H1 (cell line): ENCODE results near the gene ELOF1. TPM values are rescaled to one million over a fixed set of nuclear protein-coding genes. Genes with fewer than 3 reads are reported as not detected.

Experiments
- CTCF ChIA-PET: fragments of 300-600 bp; sonication (Branson Sonifier 250); formaldehyde crosslinking; loops from one replicate; lab custom pipeline; 2021; ENCODE audit not compliant: partially characterized antibody; lab: Charles Lee
- POLR2A ChIA-PET: fragments of 300-600 bp; sonication (Branson Sonifier 250); formaldehyde crosslinking; loops from one replicate; lab custom pipeline; 2021; ENCODE audit warnings: inconsistent platforms; ENCODE audit not compliant: partially characterized antibody; lab: Charles Lee
- DNase-seq, 2 experiments: peaks; one replicate each; pipeline versions ENCODE4 v3.0.0 to v3.0.0-alpha.2; 2010 to 2022; ENCODE audit warnings: low spot score in 2 of 2, low read depth in 1 of 2, mixed read lengths in 1 of 2
- FAIRE-seq: peaks from 2 replicates; lab custom pipeline; 2011; peaks lifted over from hg19 to GRCh38; lab: Jason Lieb, UNC
- H2AFZ ChIP-seq: 2 replicates; pipeline ENCODE4 v1.8.1; 2012; ENCODE audit warnings: low read length, inconsistent platforms
- H2AK5ac ChIP-seq: 2 replicates; pipeline ENCODE4 v1.6.1; 2013; ENCODE audit warnings: low read depth, low read length
- H2BK120ac ChIP-seq: replicated peaks from 2 replicates; pipeline ENCODE3; 2013; ENCODE audit warnings: low read depth, low read length, inconsistent platforms
- H2BK12ac ChIP-seq: 2 replicates; pipeline ENCODE4 v1.6.1; 2013; ENCODE audit warnings: low read depth, low read length
- H2BK15ac ChIP-seq: 2 replicates; pipeline ENCODE4 v1.6.1; 2013; ENCODE audit warnings: low read length
- H2BK20ac ChIP-seq: 2 replicates; pipeline ENCODE4 v1.6.1; 2013; ENCODE audit warnings: low read length
- H2BK5ac ChIP-seq: 2 replicates; pipeline ENCODE4 v1.6.1; 2013; ENCODE audit warnings: low read depth, low read length
- H3K14ac ChIP-seq: 2 replicates; pipeline ENCODE4 v1.6.1; 2013; ENCODE audit warnings: inconsistent platforms; ENCODE audit not compliant: insufficient read length
- H3K18ac ChIP-seq: 2 replicates; pipeline ENCODE4 v1.6.1; 2013; ENCODE audit warnings: low read length; ENCODE audit errors: extremely low read depth
- H3K23ac ChIP-seq: 2 replicates; pipeline ENCODE4 v1.6.1; 2013; ENCODE audit warnings: inconsistent platforms; ENCODE audit not compliant: insufficient read length
- H3K23me2 ChIP-seq: 2 replicates; pipeline ENCODE4 v1.6.1; 2013; ENCODE audit warnings: low read depth, low read length
- H3K27ac ChIP-seq: 2 replicates; pipeline ENCODE4 v1.6.1; 2011; ENCODE audit warnings: low read depth, low read length, inconsistent platforms
- H3K27me3 ChIP-seq, 4 experiments: replicated peaks in 1 of 4; 1 replicate in 1 of 4; 2 replicates in 3 of 4; pipeline versions ENCODE4 v1.6.1 to v1.8.1; 2011 to 2013; ENCODE audit warnings: low read length in 3 of 4, mild to moderate bottlenecking in 3 of 4, inconsistent platforms in 2 of 4, mixed read lengths in 2 of 4, moderate library complexity in 1 of 4; ENCODE audit not compliant: control insufficient read depth in 3 of 4, insufficient read depth in 3 of 4; ENCODE audit errors: extremely low read depth in 1 of 4
- H3K36me3 ChIP-seq, 4 experiments: 2 replicates each; pipeline versions ENCODE4 v1.6.1 to v1.8.1; 2011 to 2013; ENCODE audit warnings: mild to moderate bottlenecking in 4 of 4, low read length in 3 of 4, moderate library complexity in 2 of 4, control low read depth in 1 of 4, inconsistent platforms in 1 of 4; ENCODE audit not compliant: insufficient read depth in 4 of 4, control insufficient read depth in 2 of 4
- H3K4ac ChIP-seq: replicated peaks from 2 replicates; pipeline ENCODE3; 2013; ENCODE audit warnings: low read length, low read depth, mixed read lengths, inconsistent platforms; ENCODE audit not compliant: insufficient read length
- H3K4me1 ChIP-seq, 4 experiments: replicated peaks in 1 of 4; 1 replicate in 1 of 4; 2 replicates in 3 of 4; pipeline versions ENCODE4 v1.6.1 to v1.8.1; 2011 to 2013; ENCODE audit warnings: low read length in 3 of 4, inconsistent platforms in 2 of 4, mixed read lengths in 1 of 4; ENCODE audit not compliant: insufficient read depth in 4 of 4, control insufficient read depth in 3 of 4
- H3K4me2 ChIP-seq, 2 experiments: 2 replicates each; pipeline versions ENCODE4 v1.6.1 to v1.8.1; 2011 to 2013; ENCODE audit warnings: low read depth in 2 of 2, low read length in 2 of 2, control low read depth in 1 of 2, inconsistent platforms in 1 of 2, mild to moderate bottlenecking in 1 of 2; ENCODE audit not compliant: insufficient read depth in 1 of 2
- H3K4me3 ChIP-seq, 4 experiments: fragments of 200-600, 300-600 bp in 1 of 4; sonication (generic), shearing (Covaris generic), sonication (Bioruptor Twin) in 1 of 4; 2 replicates each; pipeline versions ENCODE4 v1.5.1 to v1.8.1; 2011 to 2016; ENCODE audit warnings: low read length in 4 of 4, low read depth in 3 of 4, control low read depth in 2 of 4, inconsistent platforms in 2 of 4, mild to moderate bottlenecking in 2 of 4, mixed read lengths in 1 of 4, moderate library complexity in 1 of 4; ENCODE audit not compliant: insufficient read depth in 2 of 4; ENCODE audit errors: extremely low read depth in 1 of 4
- H3K56ac ChIP-seq: replicated peaks from 2 replicates; pipeline ENCODE3; 2013; ENCODE audit warnings: low read depth, mild to moderate bottlenecking, mixed read lengths, low read length, inconsistent platforms; ENCODE audit not compliant: insufficient read length
- H3K79me1 ChIP-seq: 2 replicates; pipeline ENCODE4 v1.6.1; 2013; ENCODE audit warnings: low read depth, low read length, control low read depth
- H3K79me2 ChIP-seq, 2 experiments: 2 replicates each; pipeline versions ENCODE4 v1.6.1 to v1.8.1; 2012 to 2013; ENCODE audit warnings: low read length in 2 of 2, mild to moderate bottlenecking in 2 of 2, inconsistent platforms in 1 of 2; ENCODE audit not compliant: insufficient read depth in 2 of 2, control insufficient read depth in 1 of 2
- H3K9ac ChIP-seq, 4 experiments: replicated peaks in 1 of 4; 1 replicate in 1 of 4; 2 replicates in 3 of 4; pipeline versions ENCODE4 v1.6.1 to v1.8.1; 2011 to 2013; ENCODE audit warnings: low read depth in 3 of 4, low read length in 3 of 4, control low read depth in 2 of 4, mild to moderate bottlenecking in 2 of 4, moderate library complexity in 2 of 4, inconsistent platforms in 1 of 4; ENCODE audit errors: extremely low read depth in 1 of 4
- H3K9me3 ChIP-seq, 2 experiments: 2 replicates each; pipeline versions ENCODE4 v1.6.1 to v1.8.1; 2012 to 2013; ENCODE audit warnings: mild to moderate bottlenecking in 2 of 2, moderate library complexity in 2 of 2, control low read depth in 1 of 2, inconsistent platforms in 1 of 2, low read depth in 1 of 2, low read length in 1 of 2, mixed read lengths in 1 of 2; ENCODE audit not compliant: insufficient read depth in 2 of 2
- H4K20me1 ChIP-seq, 2 experiments: replicated peaks in 1 of 2; 2 replicates each; pipeline versions ENCODE3 to v1.8.1; 2011 to 2013; ENCODE audit warnings: inconsistent platforms in 2 of 2, low read length in 2 of 2, mild to moderate bottlenecking in 1 of 2; ENCODE audit not compliant: insufficient read depth in 2 of 2, control insufficient read depth in 1 of 2
- H4K5ac ChIP-seq: 2 replicates; pipeline ENCODE4 v1.6.1; 2013; ENCODE audit warnings: low read length, low read depth, mixed read lengths, inconsistent platforms; ENCODE audit not compliant: insufficient read length
- H4K8ac ChIP-seq: 2 replicates; pipeline ENCODE4 v1.8.0; 2013; ENCODE audit warnings: mild to moderate bottlenecking, moderate library complexity, low read length, inconsistent platforms; ENCODE audit not compliant: insufficient read depth; ENCODE audit errors: extremely low read depth
- H4K91ac ChIP-seq: replicated peaks from 2 replicates; pipeline ENCODE3; 2013; ENCODE audit warnings: low read length, mixed read lengths, inconsistent platforms; ENCODE audit not compliant: insufficient read length
- FOSL1 ChIP-seq: IDR thresholded peaks from 2 replicates; pipeline ENCODE4 v1.6.1; 2011; ENCODE audit warnings: mild to moderate bottlenecking, low read depth, low read length, moderate library complexity; ENCODE audit not compliant: insufficient read depth
- POLR2AphosphoS5 ChIP-seq: IDR thresholded peaks from 2 replicates; pipeline ENCODE4 v1.6.1; 2011; ENCODE audit warnings: low read depth, low read length
- WGBS, 2 experiments: shearing (Covaris generic) in 1 of 2; methylation state at CpG; one replicate each; pipeline versions ENCODE4 v1.1.6 to v1.1.7; 2013 to 2015; ENCODE audit warnings: low lambda C conversion rate in 2 of 2, mixed read lengths in 2 of 2, inconsistent platforms in 1 of 2, low coverage in 1 of 2, missing lambda C conversion rate in 1 of 2; ENCODE audit not compliant: insufficient replicate concordance in 2 of 2, insufficient coverage in 1 of 2, insufficient read length in 1 of 2; ENCODE audit errors: extremely low coverage in 1 of 2, missing lambda C conversion rate in 1 of 2; 5-methylcytosine and 5-hydroxymethylcytosine counted together
- polyA plus RNA-seq, 7 experiments: library from polyadenylated mRNA; depleted of rRNA in 3 of 7; stranded (reverse) in 5 of 7; unstranded in 2 of 7; fragments of >200 nt in 5 of 7; fragments of 200-250 nt in 2 of 7; gene quantifications; 1 replicate in 5 of 7; 2 replicates in 1 of 7; 4 replicates in 1 of 7; pipeline versions ENCODE4 v1.2.1 to v1.2.3, GENCODE V29; 2011 to 2013; ENCODE audit warnings: missing spikeins in 2 of 7, mixed read lengths in 2 of 7
- total RNA-seq: library from RNA; stranded (reverse); fragmentation: NEBNext Ultra II Directional; extraction: Animal tissue kit (Norgen Biotek cat#: 25700); gene quantifications from 2 replicates; pipeline ENCODE4 v1.2.1, GENCODE V29; 2021

Gene ELOF1
- total and polyA plus RNA-seq, 2 of the 8 experiments (the other 6 are each of a cell fraction or from before 2014, with no cell fraction given): 84.2 to 101 TPM

DNA sequence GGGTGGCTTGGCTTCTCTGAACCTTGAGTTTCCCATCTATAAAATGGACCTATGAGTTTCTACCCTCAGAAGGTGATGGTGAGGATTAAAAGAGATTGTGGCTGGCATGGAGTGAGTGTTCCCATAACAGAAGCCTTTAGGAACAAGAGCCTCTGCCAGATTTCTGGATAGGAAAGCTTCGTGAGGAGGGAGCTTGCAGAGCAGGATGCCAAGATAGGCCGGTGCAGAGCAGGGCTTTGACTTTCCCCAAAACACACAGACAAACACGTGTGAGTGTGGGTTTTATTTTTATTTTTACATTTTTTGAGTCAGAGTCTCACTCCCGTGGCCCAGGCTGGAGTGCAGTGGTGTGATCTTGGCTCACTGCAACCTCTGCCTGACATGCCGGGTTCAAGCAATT lies 24.1 kb downstream of the ELOF1 start:
- H4K91ac ChIP-seq: no peak overlapping the region
- no peaks in the 10 kb centered on the region for H4K20me1 ChIP-seq
- H2AK5ac ChIP-seq: no peak overlapping the region
- FAIRE-seq (no peak), DNase-seq (no peak)
- no peak overlapping the region for H2BK5ac ChIP-seq
- no peak overlapping the region for H2BK15ac ChIP-seq
- no peak overlapping the region; a peak in 1 of 4 replicates for H3K4me2 ChIP-seq
- H3K23ac ChIP-seq: no peak overlapping the region
- no peaks in the 10 kb centered on the region for H3K36me3 ChIP-seq
- no peaks in the 10 kb centered on the region for H3K9me3 ChIP-seq
- POLR2A ChIA-PET: interaction anchor here (1.2 kb wide), 1 partner anchor 12 kb away, joined by 5 read pairs; no protein-coding TSS in a partner anchor
- H2BK12ac ChIP-seq: no peak overlapping the region
- no peak overlapping the region for H3K27ac ChIP-seq
- H4K8ac ChIP-seq: no peak overlapping the region
- no peak overlapping the region for H2BK20ac ChIP-seq
- no peak overlapping the region for H3K56ac ChIP-seq
- no peak overlapping the region for H3K4me3 ChIP-seq
- H3K4ac ChIP-seq: no peak overlapping the region
- 87% methylated on average over 5 of the region's 5 CpGs; no CpG with 5 or more reads in 1 of the 2 experiments for WGBS, 2 experiments
- H3K79me2 ChIP-seq: no peaks in the 10 kb centered on the region
- CTCF ChIA-PET: interaction anchor here (1.4 to 2.6 kb wide), 3 partner anchors 11 to 52 kb away, joined by 4 to 19 read pairs (median 8); partner anchors contain the start of gene ELOF1
- no peak overlapping the region for H3K9ac ChIP-seq
- H2BK120ac ChIP-seq: no peak overlapping the region
- H3K23me2 ChIP-seq: peaks cover 6% of the 10 kb centered on the region; the same call in 1 of the 2 replicates
- no peak overlapping the region for H3K14ac ChIP-seq
- H4K5ac ChIP-seq: no peak overlapping the region
- no peaks in the 10 kb centered on the region for H3K79me1 ChIP-seq
- H3K4me1 ChIP-seq: peaks cover 0 to 15% (median 11%) of the 10 kb centered on the region in 4 experiments; a peak in 6 of 7 replicates
- no peak for TF ChIP-seq FOSL1
- no peak for TF ChIP-seq POLR2AphosphoS5
- H3K18ac ChIP-seq: no peak overlapping the region
- no peak overlapping the region for H2AFZ ChIP-seq
- no peaks in the 10 kb centered on the region; a peak in 1 of 7 replicates for H3K27me3 ChIP-seq
